ENCODE measurements around the gene HEXIM2. TPM values are rescaled to one million over a fixed set of nuclear protein-coding genes. Genes with fewer than 3 reads are reported as not detected.

HEXIM2 gene
- total RNA-seq, 2 experiments from 2014 or later = 4.1 to 4.2 TPM

DNA sequence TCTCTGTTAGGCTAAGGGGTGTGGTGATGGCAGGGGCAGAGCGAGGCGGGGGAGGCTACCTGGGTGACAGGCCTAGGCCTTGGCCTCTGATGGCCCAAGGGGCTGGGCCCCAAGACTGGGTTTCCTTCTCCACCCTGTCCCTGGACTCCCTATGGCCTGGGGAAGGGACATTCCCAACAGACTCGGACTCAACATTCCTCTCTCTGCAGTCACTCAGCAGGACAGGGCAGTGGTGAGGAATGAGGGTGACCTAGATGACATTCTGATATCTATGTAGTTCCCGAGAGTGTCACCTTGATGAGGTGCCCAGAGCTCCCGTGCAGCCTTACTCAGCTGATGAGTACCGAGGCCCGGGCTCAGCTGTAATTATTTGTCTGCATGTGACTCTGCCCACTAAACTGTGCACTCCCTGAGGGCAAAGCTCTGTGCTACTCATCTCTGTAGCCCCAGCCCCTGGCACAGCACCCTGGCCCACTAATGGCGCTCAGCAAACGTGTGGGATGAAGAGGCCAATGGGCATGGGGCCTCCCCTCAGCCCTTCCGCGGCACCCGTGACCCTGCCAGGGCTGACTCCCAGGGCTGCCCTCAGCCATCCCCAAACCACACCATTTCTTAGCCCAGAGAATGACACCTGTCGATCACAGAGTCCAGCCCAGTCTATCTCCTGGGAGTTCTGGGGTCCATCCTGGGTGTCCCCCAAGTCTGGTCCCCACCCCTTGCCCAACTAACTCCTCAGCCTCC is 31.6 kb upstream of the HEXIM2 start:
- POLR2A ChIA-PET = no interaction called here
- CTCF ChIA-PET = interaction anchor here (0.7 to 3.1 kb wide), 5 partner anchors 11 to 89 kb away, joined by 3 to 13 read pairs (median 4); partner anchors contain the start of gene HEXIM1
- intact Hi-C loops (cut with micrococcal nuclease) = no loop called here
- Mint-ChIP-seq H3K4me3 (no peak overlapping the region), H3K27ac (no peak overlapping the region), H3K36me3 (ENCODE audit: low read depth) (no peaks in the 10 kb centered on the region), H3K27me3 (no peaks in the 10 kb centered on the region), H3K4me1 (ENCODE audit: low read depth) (peaks cover 4% of the 10 kb centered on the region), H3K9me3 (no peaks in the 10 kb centered on the region)
- TF ChIP-seq, protein P1, sequence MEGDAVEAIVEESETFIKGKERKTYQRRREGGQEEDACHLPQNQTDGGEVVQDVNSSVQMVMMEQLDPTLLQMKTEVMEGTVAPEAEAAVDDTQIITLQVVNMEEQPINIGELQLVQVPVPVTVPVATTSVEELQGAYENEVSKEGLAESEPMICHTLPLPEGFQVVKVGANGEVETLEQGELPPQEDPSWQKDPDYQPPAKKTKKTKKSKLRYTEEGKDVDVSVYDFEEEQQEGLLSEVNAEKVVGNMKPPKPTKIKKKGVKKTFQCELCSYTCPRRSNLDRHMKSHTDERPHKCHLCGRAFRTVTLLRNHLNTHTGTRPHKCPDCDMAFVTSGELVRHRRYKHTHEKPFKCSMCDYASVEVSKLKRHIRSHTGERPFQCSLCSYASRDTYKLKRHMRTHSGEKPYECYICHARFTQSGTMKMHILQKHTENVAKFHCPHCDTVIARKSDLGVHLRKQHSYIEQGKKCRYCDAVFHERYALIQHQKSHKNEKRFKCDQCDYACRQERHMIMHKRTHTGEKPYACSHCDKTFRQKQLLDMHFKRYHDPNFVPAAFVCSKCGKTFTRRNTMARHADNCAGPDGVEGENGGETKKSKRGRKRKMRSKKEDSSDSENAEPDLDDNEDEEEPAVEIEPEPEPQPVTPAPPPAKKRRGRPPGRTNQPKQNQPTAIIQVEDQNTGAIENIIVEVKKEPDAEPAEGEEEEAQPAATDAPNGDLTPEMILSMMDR (IDR thresholded peaks at IDR 0.05) = no peak
- no peak for DNase-seq
- no peak for ATAC-seq

DNA sequence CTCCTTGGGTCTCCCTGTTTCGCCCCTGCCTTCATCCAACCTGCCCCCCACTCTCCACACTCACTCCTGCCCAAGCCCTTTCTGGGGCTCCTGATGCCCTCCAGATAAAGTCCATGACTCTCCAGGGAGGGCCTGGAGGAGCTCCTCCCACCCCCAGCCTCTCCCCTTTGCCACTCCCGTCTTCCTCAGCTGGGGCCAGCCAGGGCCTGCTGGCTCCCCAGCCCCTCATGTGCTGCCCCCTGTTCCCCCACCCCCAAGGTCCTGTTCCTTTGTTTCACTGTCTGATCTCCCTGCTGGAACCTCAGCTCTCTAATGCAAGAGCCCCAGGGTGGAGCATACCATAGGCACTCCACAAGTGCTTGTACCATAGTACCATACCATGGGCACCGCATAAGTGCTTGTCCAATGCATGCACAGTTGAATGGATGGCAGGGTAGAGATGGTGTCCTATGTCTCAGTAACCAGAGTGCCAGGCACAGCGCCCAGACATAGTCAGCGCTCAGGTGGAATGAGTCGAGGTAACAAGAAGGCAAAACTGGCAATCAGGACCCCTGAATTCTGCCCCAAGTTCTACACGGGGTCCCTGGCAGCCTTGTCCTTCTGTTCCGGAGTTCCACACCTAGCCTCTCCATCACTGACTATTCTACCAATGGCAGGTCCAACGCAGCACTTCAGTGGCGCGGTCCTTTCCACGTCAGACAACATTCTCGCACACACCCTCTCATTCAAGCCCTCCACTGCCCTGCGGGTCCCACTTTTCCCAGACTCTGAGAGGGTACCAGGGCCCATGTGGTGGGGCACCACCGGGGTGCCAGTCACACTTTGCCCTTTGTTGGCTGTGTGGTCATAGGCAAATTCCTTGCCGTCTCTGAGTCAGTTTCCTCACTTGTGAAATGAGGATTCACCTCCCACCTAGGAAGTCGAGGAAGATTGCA is 30.7 kb upstream of the HEXIM2 start:
- ATAC-seq (no peak), DNase-seq (no peak)
- TF ChIP-seq, protein P1 (IDR thresholded peaks at IDR 0.05) = no peak
- intact Hi-C loops (cut with micrococcal nuclease) = no loop called here
- no peak overlapping the region for H3K27ac Mint-ChIP-seq
- ChIA-PET CTCF (interaction anchor here (0.6 to 6.1 kb wide), 6 partner anchors 11 to 440 kb away, joined by 3 to 369 read pairs (median 4); partner anchors contain the start of gene HEXIM1), POLR2A (interaction anchor here (0.9 kb wide), 1 partner anchor 11 kb away, joined by 3 read pairs; no protein-coding TSS in a partner anchor)
- H3K4me3 Mint-ChIP-seq = peak overlapping the region; percentile 85
- H3K4me1 Mint-ChIP-seq (ENCODE audit: low read depth) = peaks cover 6% of the 10 kb centered on the region
- no peaks in the 10 kb centered on the region for H3K27me3 Mint-ChIP-seq
- no peaks in the 10 kb centered on the region for H3K36me3 Mint-ChIP-seq (ENCODE audit: low read depth)
- H3K9me3 Mint-ChIP-seq = no peaks in the 10 kb centered on the region

DNA sequence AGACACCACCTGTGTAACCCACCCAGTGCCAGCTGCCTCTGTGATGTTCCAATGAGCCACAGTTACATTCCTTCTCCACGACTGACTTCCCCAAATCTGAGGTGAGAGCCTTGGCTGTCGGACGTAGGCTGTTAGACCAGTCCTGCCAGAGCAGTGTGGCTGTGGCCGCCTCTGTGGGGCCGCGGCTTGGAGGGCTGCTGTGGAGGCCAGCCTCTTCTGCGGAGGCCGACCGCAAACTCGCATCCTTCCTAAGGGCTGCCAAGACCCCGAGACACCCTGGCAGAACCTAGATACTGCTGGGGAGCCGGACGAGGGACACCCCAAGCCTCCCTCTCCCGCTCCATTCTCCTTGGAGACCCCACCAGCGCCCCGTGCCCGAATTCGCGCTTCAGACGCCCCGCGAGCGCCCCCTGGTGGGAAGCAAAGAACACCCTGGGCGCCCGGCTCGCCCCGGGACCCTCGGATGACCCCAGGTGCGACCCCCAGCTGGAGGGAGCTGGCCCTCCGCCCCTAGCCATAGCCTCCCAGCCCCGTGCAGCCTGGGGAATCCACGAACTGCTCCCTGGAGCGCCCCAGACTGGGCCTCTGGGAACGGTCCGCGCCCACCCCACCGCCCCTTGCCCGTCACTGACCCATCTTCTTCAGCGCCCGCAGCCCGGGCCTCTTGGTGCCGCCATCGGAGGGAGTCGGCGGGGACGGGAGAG is 29.9 kb upstream of the HEXIM2 start:
- intact Hi-C loops (cut with micrococcal nuclease) = no loop called here
- TF ChIP-seq, protein P1 (IDR thresholded peaks at IDR 0.05) = peak; percentile 100
- Mint-ChIP-seq H3K9me3 (no peaks in the 10 kb centered on the region), H3K27me3 (no peaks in the 10 kb centered on the region), H3K4me1 (ENCODE audit: low read depth) (peaks cover 12% of the 10 kb centered on the region), H3K27ac (no peak overlapping the region), H3K36me3 (ENCODE audit: low read depth) (no peaks in the 10 kb centered on the region), H3K4me3 (peak overlapping the region; percentile 85)
- ChIA-PET POLR2A (interaction anchor here (0.9 to 1.6 kb wide), 2 partner anchors 10 to 17 kb away, joined by 3 to 8 read pairs; partner anchors contain the start of gene HEXIM1), CTCF (interaction anchor here (0.6 to 6.1 kb wide), 9 partner anchors 8 to 441 kb away, joined by 3 to 369 read pairs (median 4); partner anchors contain the start of gene HEXIM1)
- ATAC-seq (peak; percentile 1), DNase-seq (peak; percentile 57)

DNA sequence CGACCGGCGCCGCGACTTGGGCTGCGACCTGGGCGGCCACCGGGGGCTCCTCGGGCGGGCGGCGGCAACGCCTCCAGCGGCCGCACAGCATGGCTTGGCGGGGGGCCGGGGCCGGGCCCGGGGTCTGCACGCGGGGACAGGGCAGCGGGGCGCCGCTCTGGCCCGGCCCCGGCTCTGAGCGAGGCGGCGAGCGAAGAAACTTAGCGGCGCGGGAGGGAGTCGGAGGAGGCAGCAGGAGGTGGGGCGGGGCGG is 29.4 kb upstream of the HEXIM2 start, which contains the start of gene PLCD3:
TSS of gene PLCD3 (minus strand) at position 196 of the 252 bp plus-strand sequence. CDS start at position 91, 105 bp downstream.
- ChIA-PET CTCF (interaction anchor here (0.7 to 6.1 kb wide), 9 partner anchors 9 to 230 kb away, joined by 3 to 369 read pairs (median 4); partner anchors contain the start of gene HEXIM1), POLR2A (interaction anchor here (0.9 to 1.6 kb wide), 2 partner anchors 8 to 17 kb away, joined by 4 to 8 read pairs; partner anchors contain the start of gene HEXIM1)
- Mint-ChIP-seq H3K27me3 (no peaks in the 10 kb centered on the region), H3K36me3 (ENCODE audit: low read depth) (no peaks in the 10 kb centered on the region), H3K9me3 (no peaks in the 10 kb centered on the region), H3K4me1 (ENCODE audit: low read depth) (peaks cover 12% of the 10 kb centered on the region), H3K27ac (peak within 1 kb of the TSS; percentile 79), H3K4me3 (peak within 1 kb of the TSS; percentile 85)
- TF ChIP-seq, protein P1 (IDR thresholded peaks at IDR 0.05) = no peak
- intact Hi-C loops (cut with micrococcal nuclease) = no loop called here
- ATAC-seq (no peak), DNase-seq (no peak)

Measured in activated CD8-positive, alpha-beta T cell treated with anti-CD3 and anti-CD28 coated beads for 36 hours (primary cell).